GM13976 (cell line): ENCODE data around the gene PROB1.

Source experiments
- DNase-seq: peaks from one replicate; pipeline ENCODE4 v3.0.0; 2012; ENCODE audit warnings: low spot score
- CTCF ChIP-seq: IDR thresholded peaks from 2 replicates; pipeline ENCODE4 v1.5.1; 2012; ENCODE audit warnings: borderline replicate concordance, mild to moderate bottlenecking; ENCODE audit not compliant: insufficient read depth; ENCODE audit errors: extremely low read depth, missing control alignments, control extremely low read depth
- in situ Hi-C: fragments of 300-500 bp; cut with MboI; formaldehyde crosslinking; loops from one replicate; pipeline ENCODE4 v1.12.0; 2022; ENCODE audit warnings: low sequenced_read_pairs, mixed read lengths, inconsistent platforms; ENCODE audit not compliant: unreplicated experiment

Gene PROB1

GRCh38 chr5:139393497-139394122 is 1.3 kb downstream of the PROB1 start:
- DNase-seq = peak; percentile 49
- in situ Hi-C loops = no loop called here

GRCh38 chr5:139392678-139393496 is 2.0 kb downstream of the PROB1 start:
- in situ Hi-C loops = no loop called here
- DNase-seq = peak; percentile 91
- TF ChIP-seq CTCF = peak; percentile 92

More at GRCh38 chr5:139393497-139394122, 1.3 kb downstream of the PROB1 start:
- TF ChIP-seq CTCF = no peak

- in situ Hi-C loops = no loop called here
- no peak for DNase-seq
- TF ChIP-seq CTCF = no peak
Measured at GRCh38 chr5:139392324-139392677, 2.6 kb downstream of the PROB1 start.

GRCh38 chr5:139391570-139392323 is 3.2 kb downstream of the PROB1 start:
- no peak for TF ChIP-seq CTCF
- peak; percentile 60 for DNase-seq
- in situ Hi-C loops = no loop called here

GRCh38 chr5:139390639-139391569 is 4.0 kb downstream of the PROB1 start:
- DNase-seq = no peak
- TF ChIP-seq CTCF = no peak
- in situ Hi-C loops = no loop called here
